ENCODE results near the gene RTRAF. TPM values are rescaled to one million over a fixed set of nuclear protein-coding genes. Genes with fewer than 3 reads are reported as not detected.

The RTRAF gene
- total RNA-seq, 1 experiment from 2014 or later = 93.7 TPM

GRCh38 chr14:52049271-52049670 is 59.9 kb downstream of the RTRAF start:
- no peak overlapping the region for H3K27ac ChIP-seq (ENCODE audit: low read length)
- H3K36me3 ChIP-seq (ENCODE audit: control insufficient read depth, insufficient read depth, low read length) = no peaks in the 10 kb centered on the region
- no peaks in the 10 kb centered on the region for H3K4me1 ChIP-seq (ENCODE audit: control insufficient read depth, insufficient read depth, low read length)
- BruUV-seq (replicated peaks) = no TSS peak
- ChIA-PET POLR2A (no interaction called here), CTCF (no interaction called here)
- TF ChIP-seq POLR2AphosphoS5 (IDR thresholded peaks at IDR 0.05; ENCODE audit: low read depth, low read length) = no peak
- TF ChIP-seq, protein P1, sequence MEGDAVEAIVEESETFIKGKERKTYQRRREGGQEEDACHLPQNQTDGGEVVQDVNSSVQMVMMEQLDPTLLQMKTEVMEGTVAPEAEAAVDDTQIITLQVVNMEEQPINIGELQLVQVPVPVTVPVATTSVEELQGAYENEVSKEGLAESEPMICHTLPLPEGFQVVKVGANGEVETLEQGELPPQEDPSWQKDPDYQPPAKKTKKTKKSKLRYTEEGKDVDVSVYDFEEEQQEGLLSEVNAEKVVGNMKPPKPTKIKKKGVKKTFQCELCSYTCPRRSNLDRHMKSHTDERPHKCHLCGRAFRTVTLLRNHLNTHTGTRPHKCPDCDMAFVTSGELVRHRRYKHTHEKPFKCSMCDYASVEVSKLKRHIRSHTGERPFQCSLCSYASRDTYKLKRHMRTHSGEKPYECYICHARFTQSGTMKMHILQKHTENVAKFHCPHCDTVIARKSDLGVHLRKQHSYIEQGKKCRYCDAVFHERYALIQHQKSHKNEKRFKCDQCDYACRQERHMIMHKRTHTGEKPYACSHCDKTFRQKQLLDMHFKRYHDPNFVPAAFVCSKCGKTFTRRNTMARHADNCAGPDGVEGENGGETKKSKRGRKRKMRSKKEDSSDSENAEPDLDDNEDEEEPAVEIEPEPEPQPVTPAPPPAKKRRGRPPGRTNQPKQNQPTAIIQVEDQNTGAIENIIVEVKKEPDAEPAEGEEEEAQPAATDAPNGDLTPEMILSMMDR (IDR thresholded peaks at IDR 0.05) = no peak
- TF ChIP-seq TCF7L2 (IDR thresholded peaks at IDR 0.05; ENCODE audit: low read depth, low read length) = no peak
- no peak for TF ChIP-seq SIN3A (IDR thresholded peaks at IDR 0.05; ENCODE audit: borderline replicate concordance, insufficient read depth, low read depth, low read length)
- TF ChIP-seq REST (IDR thresholded peaks at IDR 0.05; ENCODE audit: insufficient read depth in 1 of 2, low read depth in 2 of 2, low read length in 1 of 2) = no peak
- H3K9me3 ChIP-seq (ENCODE audit: control insufficient read depth, insufficient read depth, low read depth, low read length) = no peaks in the 10 kb centered on the region
- intact Hi-C loops (cut with micrococcal nuclease; ENCODE audit: unreplicated experiment) = no loop called here
- ATAC-seq (no peak), DNase-seq (ENCODE audit: low read depth, low spot score) (no peak)
- H3K27me3 ChIP-seq (ENCODE audit: control insufficient read depth, insufficient read depth, low read length) = no peaks in the 10 kb centered on the region
- H3K4me3 ChIP-seq (ENCODE audit: low read depth in 2 of 2, low read length in 2 of 2) = no peak overlapping the region
- in situ Hi-C loops (cut with HindIII; ENCODE audit: low pct_unique_long_range_greater_than_20kb, low sequenced_read_pairs) = no loop called here

- no peak for DNase-seq (ENCODE audit: low read depth, low spot score)
- no peak overlapping the region for H3K27ac ChIP-seq (ENCODE audit: low read length)
- BruUV-seq (replicated peaks) = no TSS peak
- no peaks in the 10 kb centered on the region for H3K9me3 ChIP-seq (ENCODE audit: control insufficient read depth, insufficient read depth, low read depth, low read length)
- ATAC-seq = no peak
- no peak overlapping the region for H3K4me3 ChIP-seq (ENCODE audit: low read depth in 2 of 2, low read length in 2 of 2)
- intact Hi-C loops (cut with micrococcal nuclease; ENCODE audit: unreplicated experiment) (no loop called here), in situ Hi-C loops (cut with HindIII; ENCODE audit: low pct_unique_long_range_greater_than_20kb, low sequenced_read_pairs) (no loop called here)
- no peaks in the 10 kb centered on the region; the same call in 1 of the 2 replicates for H3K27me3 ChIP-seq (ENCODE audit: control insufficient read depth, insufficient read depth, low read length)
- ChIA-PET CTCF (no interaction called here), POLR2A (no interaction called here)
- TF ChIP-seq POLR2AphosphoS5 (IDR thresholded peaks at IDR 0.05; ENCODE audit: low read depth, low read length) (no peak), REST (IDR thresholded peaks at IDR 0.05; ENCODE audit: insufficient read depth in 1 of 2, low read depth in 2 of 2, low read length in 1 of 2) (no peak), TCF7L2 (IDR thresholded peaks at IDR 0.05; ENCODE audit: low read depth, low read length) (no peak), SIN3A (IDR thresholded peaks at IDR 0.05; ENCODE audit: borderline replicate concordance, insufficient read depth, low read depth, low read length) (no peak)
- TF ChIP-seq, protein P1 (IDR thresholded peaks at IDR 0.05) = no peak
- H3K4me1 ChIP-seq (ENCODE audit: control insufficient read depth, insufficient read depth, low read length) = no peaks in the 10 kb centered on the region
- H3K36me3 ChIP-seq (ENCODE audit: control insufficient read depth, insufficient read depth, low read length) = no peaks in the 10 kb centered on the region
These were observed 60.6 kb downstream of the RTRAF start for GRCh38 chr14:52049721-52050588.
